HepG2 (cell line): ENCODE results near the gene ADAM10. TPM values are rescaled to one million over a fixed set of nuclear protein-coding genes. Genes with fewer than 3 reads are reported as not detected.

ENCODE experiments used
- ATAC-seq: fragments of 200-7000 bp; cut with Tn5 transposase; 3 replicates; pipeline ENCODE4 v1.9.1; 2020; ENCODE audit warnings: mild to moderate bottlenecking, moderate library complexity
- BruUV-seq: library from RNA; stranded (reverse); fragments of 400-500 nt; replicated peaks from 2 replicates; lab custom pipeline; 2021; lab: Mats Ljungman, UMichigan
- CTCF ChIA-PET: fragments of 300-600 bp; formaldehyde crosslinking; extraction: SDS; loops from one replicate; lab custom pipeline; 2021; ENCODE audit warnings: low total read pairs, inconsistent platforms, low intra/inter-chr PET ratio; lab: Yijun Ruan, JAX
- POLR2A ChIA-PET: fragments of 350-600 bp; sonication (Branson Sonifier 250); formaldehyde crosslinking; loops from one replicate; lab custom pipeline; 2020; ENCODE audit warnings: antibody characterized with exemption, inconsistent platforms; lab: Yijun Ruan, JAX
- DNase-seq: peaks from one replicate; pipeline ENCODE4 v3.0.0-alpha.2; 2015; ENCODE audit warnings: low spot score
- FAIRE-seq: peaks from 3 replicates; lab custom pipeline; 2011; peaks lifted over from hg19 to GRCh38; lab: Jason Lieb, UNC
- H2AFZ ChIP-seq: one replicate; pipeline ENCODE4 v1.6.1; 2011; ENCODE audit warnings: low read length, inconsistent platforms
- H3K27ac ChIP-seq: fragments of 300-600 bp; 3 replicates; pipeline ENCODE4 v1.8.0; 2011; ENCODE audit warnings: mixed run types, mild to moderate bottlenecking, mixed read lengths, low read length, inconsistent platforms; ENCODE audit not compliant: insufficient read depth; ENCODE audit errors: extremely low read length
- H3K27me3 ChIP-seq, 2 experiments: fragments of 200-600 bp in 1 of 2; 2 replicates in 1 of 2; 3 replicates in 1 of 2; pipeline versions ENCODE4 v1.6.0 to v1.8.0; 2011; ENCODE audit warnings: low read length in 2 of 2, mild to moderate bottlenecking in 2 of 2, moderate library complexity in 2 of 2, inconsistent platforms in 1 of 2; ENCODE audit not compliant: insufficient read depth in 2 of 2, control insufficient read depth in 1 of 2
- H3K36me3 ChIP-seq, 2 experiments: fragments of 200-600 bp in 1 of 2; replicated peaks in 1 of 2; 2 replicates in 1 of 2; 3 replicates in 1 of 2; pipeline versions ENCODE4 v1.5.1 to v1.8.0; 2011; ENCODE audit warnings: low read length in 2 of 2, inconsistent platforms in 1 of 2; ENCODE audit not compliant: insufficient read depth in 2 of 2, control insufficient read depth in 1 of 2
- H3K4me1 ChIP-seq: 2 replicates; pipeline ENCODE4 v1.5.1; 2012; ENCODE audit warnings: low read length, inconsistent platforms; ENCODE audit not compliant: insufficient read depth
- H3K4me2 ChIP-seq: 2 replicates; pipeline ENCODE4 v1.6.0; 2011; ENCODE audit warnings: low read depth, low read length, inconsistent platforms
- H3K4me3 ChIP-seq, 3 experiments: fragments of 200-600 bp in 1 of 3; sonication (generic), shearing (Covaris generic) in 1 of 3; replicated peaks in 1 of 3; 2 replicates each; pipeline ENCODE4 v1.5.1; 2011 to 2016; ENCODE audit warnings: low read length in 3 of 3, inconsistent platforms in 2 of 3, low read depth in 2 of 3, mild to moderate bottlenecking in 2 of 3, control low read depth in 1 of 3, mixed read lengths in 1 of 3; ENCODE audit not compliant: insufficient read depth in 1 of 3
- H3K79me2 ChIP-seq: one replicate; pipeline ENCODE4 v1.6.1; 2011; ENCODE audit warnings: low read length, inconsistent platforms; ENCODE audit not compliant: insufficient read depth
- H3K9ac ChIP-seq: 2 replicates; pipeline ENCODE4 v1.6.0; 2011; ENCODE audit warnings: mild to moderate bottlenecking, low read depth, low read length, inconsistent platforms; ENCODE audit not compliant: insufficient read depth
- H3K9me3 ChIP-seq: 2 replicates; pipeline ENCODE4 v1.5.1; 2012; ENCODE audit warnings: mild to moderate bottlenecking, low read length
- H4K20me1 ChIP-seq: 2 replicates; pipeline ENCODE4 v1.6.0; 2011; ENCODE audit warnings: inconsistent platforms, mild to moderate bottlenecking, low read length, moderate library complexity; ENCODE audit not compliant: insufficient read depth
- YEATS4 ChIP-seq: sonication (generic); formaldehyde crosslinking; IDR thresholded peaks from 2 replicates; pipeline ENCODE4 v1.4.0; 2020; ENCODE audit warnings: missing genetic modification reagents, borderline replicate concordance
- YY1 ChIP-seq: IDR thresholded peaks from 2 replicates; pipeline ENCODE4 v1.6.1; 2011; ENCODE audit warnings: low read length, low read depth, moderate library complexity, mild to moderate bottlenecking; ENCODE audit not compliant: insufficient read depth, insufficient replicate concordance
- ZKSCAN1 ChIP-seq: fragments of 150-350 bp; IDR thresholded peaks from 2 replicates; pipeline ENCODE4 v1.6.1; 2014; ENCODE audit warnings: low read length
- ZNF749 ChIP-seq: sonication (generic); formaldehyde crosslinking; IDR thresholded peaks from 2 replicates; pipeline ENCODE4 v1.8.0; 2022; ENCODE audit warnings: mild to moderate bottlenecking, missing genetic modification reagents, moderate library complexity, borderline replicate concordance
- WGBS: methylation state at CpG from one replicate; pipeline ENCODE4 v1.1.6; 2017; ENCODE audit warnings: low lambda C conversion rate; 5-methylcytosine and 5-hydroxymethylcytosine counted together
- in situ Hi-C: cut with HindIII; loops from 2 replicates; pipeline ENCODE4 v1.10.0; 2017; ENCODE audit warnings: low pct_unique_long_range_greater_than_20kb; ENCODE audit not compliant: extremely low pct_ligation_motif_present
- intact Hi-C: fragments of 100-400 bp; cut with micrococcal nuclease; formaldehyde crosslinking; loops from one replicate; pipeline ENCODE4 v1.10.0; 2022; ENCODE audit not compliant: unreplicated experiment
- polyA plus RNA-seq, 8 experiments: library from polyadenylated mRNA; depleted of rRNA in 3 of 8; stranded (reverse) in 7 of 8; unstranded in 1 of 8; fragments of >200 nt; fragmentation: Illumina TruSeq in 4 of 8; extraction: Trizol in 4 of 8; gene quantifications; 2 replicates each; pipeline versions ENCODE4 v1.2.1 to v1.2.3, GENCODE V29; 2011 to 2016; ENCODE audit warnings: low read depth in 4 of 8, missing spikeins in 1 of 8, mixed read lengths in 1 of 8; ENCODE audit not compliant: insufficient read depth in 1 of 8
- total RNA-seq, 5 experiments: library from RNA; depleted of rRNA; stranded (reverse); fragments of >200 nt; fragmentation: Illumina TruSeq; extraction: Trizol; gene quantifications; 2 replicates each; pipeline ENCODE4 v1.2.3, GENCODE V29; 2016; ENCODE audit warnings: low read depth in 1 of 5
- TF ChIP-seq, protein P1 (sequence below): sonication (generic); formaldehyde crosslinking; IDR thresholded peaks from 2 replicates; pipeline ENCODE4 v1.4.0; 2020; ENCODE audit warnings: missing genetic modification reagents

ADAM10 gene
- total and polyA plus RNA-seq, 2 of the 13 experiments (the other 11 are each of a cell fraction or from before 2014, with no cell fraction given), result 92.7 to 125 TPM

DNA sequence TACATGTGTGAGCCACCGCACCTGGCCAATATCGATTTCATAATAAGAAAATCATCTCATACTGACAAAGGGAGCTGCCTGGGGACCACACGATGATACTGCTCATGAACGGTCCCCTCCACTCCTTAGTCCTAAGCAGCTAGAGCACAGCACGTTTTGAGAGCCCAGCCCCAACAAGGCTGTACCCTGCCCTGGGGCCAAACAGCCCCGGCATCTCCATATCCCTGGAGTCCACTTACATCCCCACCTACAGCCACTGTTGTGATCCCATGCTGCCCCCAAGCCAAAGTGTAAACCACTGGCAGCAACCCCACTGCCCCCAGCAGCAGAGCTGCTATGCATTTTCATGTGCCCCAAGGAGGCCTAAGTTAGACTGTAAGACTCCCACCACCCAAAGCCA lies 52.8 kb downstream of the ADAM10 start:
- CTCF ChIA-PET, result no interaction called here
- no peak overlapping the region for H3K4me3 ChIP-seq
- in situ Hi-C loops (no loop called here), intact Hi-C loops (no loop called here)
- H3K4me1 ChIP-seq, result 0 out of 2 replicates have a peak, but pooled peaks cover 6% of the 10 kb centered on the region
- TF ChIP-seq, protein P1, sequence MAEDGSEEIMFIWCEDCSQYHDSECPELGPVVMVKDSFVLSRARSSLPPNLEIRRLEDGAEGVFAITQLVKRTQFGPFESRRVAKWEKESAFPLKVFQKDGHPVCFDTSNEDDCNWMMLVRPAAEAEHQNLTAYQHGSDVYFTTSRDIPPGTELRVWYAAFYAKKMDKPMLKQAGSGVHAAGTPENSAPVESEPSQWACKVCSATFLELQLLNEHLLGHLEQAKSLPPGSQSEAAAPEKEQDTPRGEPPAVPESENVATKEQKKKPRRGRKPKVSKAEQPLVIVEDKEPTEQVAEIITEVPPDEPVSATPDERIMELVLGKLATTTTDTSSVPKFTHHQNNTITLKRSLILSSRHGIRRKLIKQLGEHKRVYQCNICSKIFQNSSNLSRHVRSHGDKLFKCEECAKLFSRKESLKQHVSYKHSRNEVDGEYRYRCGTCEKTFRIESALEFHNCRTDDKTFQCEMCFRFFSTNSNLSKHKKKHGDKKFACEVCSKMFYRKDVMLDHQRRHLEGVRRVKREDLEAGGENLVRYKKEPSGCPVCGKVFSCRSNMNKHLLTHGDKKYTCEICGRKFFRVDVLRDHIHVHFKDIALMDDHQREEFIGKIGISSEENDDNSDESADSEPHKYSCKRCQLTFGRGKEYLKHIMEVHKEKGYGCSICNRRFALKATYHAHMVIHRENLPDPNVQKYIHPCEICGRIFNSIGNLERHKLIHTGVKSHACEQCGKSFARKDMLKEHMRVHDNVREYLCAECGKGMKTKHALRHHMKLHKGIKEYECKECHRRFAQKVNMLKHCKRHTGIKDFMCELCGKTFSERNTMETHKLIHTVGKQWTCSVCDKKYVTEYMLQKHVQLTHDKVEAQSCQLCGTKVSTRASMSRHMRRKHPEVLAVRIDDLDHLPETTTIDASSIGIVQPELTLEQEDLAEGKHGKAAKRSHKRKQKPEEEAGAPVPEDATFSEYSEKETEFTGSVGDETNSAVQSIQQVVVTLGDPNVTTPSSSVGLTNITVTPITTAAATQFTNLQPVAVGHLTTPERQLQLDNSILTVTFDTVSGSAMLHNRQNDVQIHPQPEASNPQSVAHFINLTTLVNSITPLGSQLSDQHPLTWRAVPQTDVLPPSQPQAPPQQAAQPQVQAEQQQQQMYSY (CRISPR knock-in tag), result no peak
- TF ChIP-seq ZKSCAN1 (no peak), YEATS4 (CRISPR knock-in tag) (no peak), ZNF749 (CRISPR knock-in tag) (no peak), YY1 (no peak)
- H3K9ac ChIP-seq, result no peak overlapping the region
- H4K20me1 ChIP-seq, result peaks cover 13% of the 10 kb centered on the region; the same call in 1 of the 2 replicates
- no peak overlapping the region for H3K27ac ChIP-seq
- no TSS peak for BruUV-seq
- POLR2A ChIA-PET, result no interaction called here
- H3K36me3 ChIP-seq, result peaks cover 0 to 17% of the 10 kb centered on the region in 2 experiments; a peak in 1 of 5 replicates
- FAIRE-seq (no peak), DNase-seq (no peak), ATAC-seq (no peak)
- peaks cover 69% of the 10 kb centered on the region for H3K79me2 ChIP-seq
- H3K9me3 ChIP-seq, result peaks cover 8% of the 10 kb centered on the region
- 100% methylated on average over 4 of the region's 6 CpGs for WGBS
- H3K27me3 ChIP-seq, result no peaks in the 10 kb centered on the region
- H2AFZ ChIP-seq, result no peak overlapping the region
- H3K4me2 ChIP-seq, result no peak overlapping the region
